Upper lobe of left lung (tissue), 4 donors: ENCODE results near the gene CPAMD8.

Experiments
- CTCF ChIP-seq, 6 experiments: fragments of 450-650 bp in 4 of 6; fragments of 200-600 bp in 2 of 6; sonication (generic) in 2 of 6; IDR thresholded peaks; one replicate each; pipeline ENCODE4 v1.5.1; 2016 to 2019; ENCODE audit warnings: antibody characterized with exemption in 6 of 6
- POLR2A ChIP-seq, 4 donors: fragments of 450-650 bp; IDR thresholded peaks; one replicate each; pipeline ENCODE4 v1.5.1; 2016 to 2017; ENCODE audit warnings: antibody characterized with exemption in 4 of 4, mild to moderate bottlenecking in 2 of 4
- POLR2AphosphoS5 ChIP-seq, 2 donors: sonication (generic); formaldehyde crosslinking; IDR thresholded peaks; one replicate each; pipeline ENCODE4 v1.5.1; 2017; ENCODE audit warnings: antibody characterized with exemption in 2 of 2

- TF ChIP-seq CTCF (IDR thresholded peaks at IDR 0.05) (no peak), POLR2AphosphoS5 (IDR thresholded peaks at IDR 0.05) (no peak), POLR2A (IDR thresholded peaks at IDR 0.05) (no peak)
Observed at GRCh38 chr19:16894080-16894479, 132.5 kb downstream of the CPAMD8 start.
